Gastroesophageal sphincter (tissue), 4 donors: ENCODE measurements around the gene ABCG5. TPM values are rescaled to one million over a fixed set of nuclear protein-coding genes. Genes with fewer than 3 reads are reported as not detected.

Source experiments
- ATAC-seq: fragments of 150-250 bp; one replicate; pipeline ENCODE4 v1.9.1; 2016; ENCODE audit warnings: mild to moderate bottlenecking, moderate library complexity
- H3K27ac ChIP-seq, 4 donors: fragments of 200-600 bp; sonication (generic) in 3 of 4; 1 replicate in 3 of 4; 2 replicates in 1 of 4; pipeline ENCODE4 v1.5.1; 2016 to 2019
- H3K27me3 ChIP-seq: fragments of 200-600 bp; sonication (generic); one replicate; pipeline ENCODE4 v1.5.1; 2019
- H3K36me3 ChIP-seq, 2 donors: fragments of 200-600 bp; sonication (generic); one replicate each; pipeline ENCODE4 v1.5.1; 2019; ENCODE audit warnings: control low read depth in 1 of 2
- H3K4me1 ChIP-seq, 3 donors: fragments of 200-600 bp; sonication (generic); 1 replicate in 2 of 3; 2 replicates in 1 of 3; pipeline ENCODE4 v1.5.1; 2016 to 2019; ENCODE audit warnings: control low read depth in 2 of 3
- H3K4me3 ChIP-seq, 2 donors: fragments of 200-600 bp; sonication (generic); one replicate each; pipeline ENCODE4 v1.5.1; 2019; ENCODE audit warnings: mild to moderate bottlenecking in 1 of 2, moderate library complexity in 1 of 2
- H3K9me3 ChIP-seq, 3 donors: fragments of 200-600 bp; sonication (generic); one replicate each; pipeline ENCODE4 v1.5.1; 2017 to 2019; ENCODE audit warnings: control low read depth in 2 of 3
- EP300 ChIP-seq: sonication (generic); formaldehyde crosslinking; IDR thresholded peaks from one replicate; pipeline ENCODE4 v1.6.1; 2017; ENCODE audit warnings: antibody characterized with exemption, mild to moderate bottlenecking
- POLR2A ChIP-seq, 2 donors: fragments of 450-650 bp; IDR thresholded peaks; one replicate each; pipeline ENCODE4 v1.6.1; 2017; ENCODE audit warnings: antibody characterized with exemption in 2 of 2, mild to moderate bottlenecking in 2 of 2, moderate library complexity in 1 of 2
- POLR2AphosphoS5 ChIP-seq: sonication (generic); formaldehyde crosslinking; IDR thresholded peaks from one replicate; pipeline ENCODE4 v1.6.1; 2017; ENCODE audit warnings: antibody characterized with exemption
- WGBS, 2 donors: methylation state at CpG; one replicate each; pipeline ENCODE4 v1.1.5; 2018; ENCODE audit warnings: low coverage in 1 of 2; 5-methylcytosine and 5-hydroxymethylcytosine counted together
- total RNA-seq, 4 donors: library from RNA; depleted of rRNA; stranded (reverse); fragments of >200 nt; gene quantifications; one replicate each; pipeline ENCODE4 v1.1.0, GENCODE V29; 2016
- TF ChIP-seq, protein P1 (sequence below), 4 experiments: fragments of 200-600 bp in 2 of 4; fragments of 450-650 bp in 2 of 4; sonication (generic) in 1 of 4; IDR thresholded peaks; one replicate each; pipeline ENCODE4 v1.5.1; 2017 to 2019; ENCODE audit warnings: antibody characterized with exemption in 4 of 4, mild to moderate bottlenecking in 2 of 4, moderate library complexity in 2 of 4

Gene ABCG5
- total RNA-seq, 4 donors from 2014 or later = not detected

DNA sequence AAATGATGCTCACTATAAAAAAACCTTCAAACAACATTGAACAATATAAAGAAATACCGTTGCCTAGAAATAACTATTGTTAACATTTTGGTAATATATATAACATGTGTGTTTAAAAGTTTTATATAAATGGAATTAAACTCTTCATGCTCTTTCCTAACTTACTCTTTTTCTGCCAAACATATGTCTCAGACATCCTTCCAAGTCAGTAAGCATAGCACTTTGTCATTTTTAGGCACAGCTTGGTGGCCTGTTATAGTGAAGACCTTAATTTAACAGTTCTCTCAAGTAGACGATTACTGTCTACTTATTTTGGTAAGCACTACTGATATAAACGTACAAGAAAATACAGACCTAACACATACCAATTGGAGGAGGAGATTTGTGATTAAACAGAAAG is 23.9 kb downstream of the ABCG5 start:
- TF ChIP-seq EP300 (no peak), POLR2A (IDR thresholded peaks at IDR 0.05) (no peak), POLR2AphosphoS5 (no peak)
- TF ChIP-seq, protein P1, sequence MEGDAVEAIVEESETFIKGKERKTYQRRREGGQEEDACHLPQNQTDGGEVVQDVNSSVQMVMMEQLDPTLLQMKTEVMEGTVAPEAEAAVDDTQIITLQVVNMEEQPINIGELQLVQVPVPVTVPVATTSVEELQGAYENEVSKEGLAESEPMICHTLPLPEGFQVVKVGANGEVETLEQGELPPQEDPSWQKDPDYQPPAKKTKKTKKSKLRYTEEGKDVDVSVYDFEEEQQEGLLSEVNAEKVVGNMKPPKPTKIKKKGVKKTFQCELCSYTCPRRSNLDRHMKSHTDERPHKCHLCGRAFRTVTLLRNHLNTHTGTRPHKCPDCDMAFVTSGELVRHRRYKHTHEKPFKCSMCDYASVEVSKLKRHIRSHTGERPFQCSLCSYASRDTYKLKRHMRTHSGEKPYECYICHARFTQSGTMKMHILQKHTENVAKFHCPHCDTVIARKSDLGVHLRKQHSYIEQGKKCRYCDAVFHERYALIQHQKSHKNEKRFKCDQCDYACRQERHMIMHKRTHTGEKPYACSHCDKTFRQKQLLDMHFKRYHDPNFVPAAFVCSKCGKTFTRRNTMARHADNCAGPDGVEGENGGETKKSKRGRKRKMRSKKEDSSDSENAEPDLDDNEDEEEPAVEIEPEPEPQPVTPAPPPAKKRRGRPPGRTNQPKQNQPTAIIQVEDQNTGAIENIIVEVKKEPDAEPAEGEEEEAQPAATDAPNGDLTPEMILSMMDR (IDR thresholded peaks at IDR 0.05) = no peak
- H3K36me3 ChIP-seq = peaks cover 0 to 32% of the 10 kb centered on the region in 2 donors
- no peak overlapping the region for H3K4me3 ChIP-seq
- H3K4me1 ChIP-seq = no peaks in the 10 kb centered on the region
- no peaks in the 10 kb centered on the region for H3K9me3 ChIP-seq
- H3K27me3 ChIP-seq = no peaks in the 10 kb centered on the region
- no peak overlapping the region for H3K27ac ChIP-seq
- WGBS, 2 donors = 60 to 63% methylated on average over 2 to 3 of the region's 3 CpGs
- no peak for ATAC-seq

DNA sequence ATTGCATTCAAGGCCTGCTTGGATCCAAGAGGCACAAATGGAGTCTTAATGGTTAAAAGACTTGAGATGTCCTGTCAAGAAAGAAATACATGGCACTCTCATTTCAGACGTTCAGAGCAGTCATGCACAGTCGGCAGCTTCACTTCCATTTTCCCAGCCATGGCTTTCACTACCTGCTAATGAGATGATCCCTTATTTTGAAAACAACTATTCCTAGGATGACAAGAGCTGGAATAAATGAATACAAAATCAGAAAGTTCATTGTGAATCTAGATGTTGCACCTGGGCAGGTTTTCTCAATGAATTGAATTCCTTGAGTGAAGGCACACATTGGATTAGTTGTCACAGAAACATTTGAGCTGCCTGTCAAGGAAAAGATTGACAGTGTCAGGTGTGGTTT is 25.7 kb downstream of the ABCG5 start:
- Histone ChIP-seq H3K9me3 (no peaks in the 10 kb centered on the region), H3K4me3 (no peak overlapping the region), H3K4me1 (no peaks in the 10 kb centered on the region), H3K27me3 (no peaks in the 10 kb centered on the region), H3K27ac (no peak overlapping the region), H3K36me3 (peaks cover 0 to 47% of the 10 kb centered on the region in 2 donors)
- ATAC-seq = no peak
- TF ChIP-seq POLR2A (IDR thresholded peaks at IDR 0.05) (no peak), EP300 (no peak), POLR2AphosphoS5 (no peak)
- TF ChIP-seq, protein P1 (IDR thresholded peaks at IDR 0.05) = no peak
- WGBS, 2 donors = 46 to 51% methylated on average over 2 of the region's 2 CpGs

DNA sequence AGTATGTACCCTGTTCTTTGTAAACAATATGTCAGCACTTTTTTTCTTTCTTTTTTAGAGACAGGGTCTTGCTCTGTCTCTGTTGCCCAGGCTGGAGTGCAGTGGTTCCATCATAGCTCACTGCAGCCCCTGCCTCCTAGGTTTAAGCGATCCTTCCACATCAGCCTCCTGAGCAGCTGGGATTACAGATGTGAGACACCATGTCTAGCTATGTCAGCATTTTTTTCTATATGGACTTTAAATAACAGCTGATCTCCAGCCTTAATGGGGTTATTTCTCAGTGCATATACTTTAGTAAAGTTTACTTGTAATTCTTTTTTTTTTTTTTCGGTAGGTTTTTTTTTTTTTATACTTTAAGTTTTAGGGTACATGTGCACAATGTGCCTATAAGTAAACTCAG is 26.6 kb downstream of the ABCG5 start:
- WGBS, 2 donors = 63 to 100% methylated on average over 1 to 2 of the region's 2 CpGs
- Histone ChIP-seq H3K27me3 (no peaks in the 10 kb centered on the region), H3K4me3 (no peak overlapping the region), H3K9me3 (no peaks in the 10 kb centered on the region), H3K36me3 (peaks cover 0 to 56% of the 10 kb centered on the region in 2 donors), H3K4me1 (no peaks in the 10 kb centered on the region), H3K27ac (no peak overlapping the region)
- ATAC-seq = no peak
- no peak for TF ChIP-seq POLR2A (IDR thresholded peaks at IDR 0.05)
- no peak for TF ChIP-seq POLR2AphosphoS5
- TF ChIP-seq, protein P1 (IDR thresholded peaks at IDR 0.05) = no peak
- TF ChIP-seq EP300 = no peak

DNA sequence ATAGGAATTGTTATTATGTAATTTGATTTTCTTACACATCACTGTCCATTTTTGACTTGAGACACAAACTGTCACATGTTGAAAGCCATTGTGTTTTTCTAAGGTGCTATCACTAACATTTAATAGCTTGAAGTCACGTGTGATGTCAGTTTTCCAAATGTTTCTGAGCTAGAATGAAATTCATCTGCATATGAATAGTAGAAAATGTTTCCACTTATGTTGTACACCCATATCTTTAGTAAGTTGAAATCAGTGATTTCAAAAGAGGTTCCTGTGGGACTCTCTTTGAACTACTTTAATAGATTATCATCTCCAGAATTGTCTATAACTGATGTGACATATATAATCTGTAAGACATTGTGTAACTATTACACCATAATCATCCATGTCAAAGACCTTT is 27.8 kb downstream of the ABCG5 start:
- no peak for ATAC-seq

DNA sequence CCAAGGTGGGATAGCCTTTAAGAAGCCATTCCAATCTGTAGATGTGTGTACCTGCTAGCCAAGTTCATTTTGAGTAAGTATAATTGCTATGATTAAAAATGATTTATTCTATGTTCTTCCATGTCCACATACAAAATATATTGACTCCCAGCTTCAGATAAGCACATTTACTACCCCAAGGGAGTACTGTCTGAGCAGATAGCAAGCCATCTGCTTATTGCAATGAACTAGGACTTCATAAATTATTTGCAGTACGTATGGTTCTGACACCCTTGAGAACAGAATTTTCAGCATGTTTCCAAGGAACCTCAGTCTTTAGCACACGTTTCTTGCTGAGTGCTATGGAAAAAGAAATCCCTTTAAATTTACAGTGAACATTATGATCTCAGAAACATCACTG is 28.2 kb downstream of the ABCG5 start:
- ATAC-seq = no peak
- Histone ChIP-seq H3K4me3 (no peak overlapping the region), H3K27me3 (no peaks in the 10 kb centered on the region), H3K36me3 (peaks cover 0 to 72% of the 10 kb centered on the region in 2 donors), H3K9me3 (no peaks in the 10 kb centered on the region), H3K4me1 (no peaks in the 10 kb centered on the region), H3K27ac (no peak overlapping the region)
- WGBS, 2 donors = 39 to 45% methylated on average over 2 of the region's 2 CpGs
- TF ChIP-seq POLR2AphosphoS5 = no peak
- TF ChIP-seq POLR2A (IDR thresholded peaks at IDR 0.05) = no peak
- TF ChIP-seq, protein P1 (IDR thresholded peaks at IDR 0.05) = no peak
- no peak for TF ChIP-seq EP300

More for the DNA sequence above, 27.8 kb downstream of the ABCG5 start:
- TF ChIP-seq POLR2AphosphoS5 (no peak), EP300 (no peak), POLR2A (IDR thresholded peaks at IDR 0.05) (no peak)
- TF ChIP-seq, protein P1 (IDR thresholded peaks at IDR 0.05) = no peak
- WGBS, 2 donors = 59 to 64% methylated on average over 1 of the region's 1 CpG
- H3K27me3 ChIP-seq = no peaks in the 10 kb centered on the region
- H3K9me3 ChIP-seq = no peaks in the 10 kb centered on the region
- peaks cover 0 to 67% of the 10 kb centered on the region in 2 donors for H3K36me3 ChIP-seq
- no peak overlapping the region for H3K27ac ChIP-seq
- no peaks in the 10 kb centered on the region for H3K4me1 ChIP-seq
- H3K4me3 ChIP-seq = no peak overlapping the region
